NCI-H460 (cell line): ENCODE results near the gene ACAA2. TPM values are rescaled to one million over a fixed set of nuclear protein-coding genes. Genes with fewer than 3 reads are reported as not detected.

ENCODE experiments used
- DNase-seq: peaks from one replicate; pipeline ENCODE4 v3.0.0-alpha.2; 2016; ENCODE audit warnings: low read depth; ENCODE audit errors: extremely low read depth
- polyA plus RNA-seq: library from polyadenylated mRNA; depleted of rRNA; stranded (reverse); fragments of >200 nt; gene quantifications from 2 replicates; pipeline ENCODE4 v1.2.3, GENCODE V29; 2014; cell fraction: nucleus; rRNA removed
- total RNA-seq: library from RNA; depleted of rRNA; stranded (reverse); fragments of >200 nt; shearing (Covaris generic); gene quantifications from 2 replicates; pipeline ENCODE4 v1.2.3, GENCODE V29; 2014; rRNA removed

The ACAA2 gene, protein sequence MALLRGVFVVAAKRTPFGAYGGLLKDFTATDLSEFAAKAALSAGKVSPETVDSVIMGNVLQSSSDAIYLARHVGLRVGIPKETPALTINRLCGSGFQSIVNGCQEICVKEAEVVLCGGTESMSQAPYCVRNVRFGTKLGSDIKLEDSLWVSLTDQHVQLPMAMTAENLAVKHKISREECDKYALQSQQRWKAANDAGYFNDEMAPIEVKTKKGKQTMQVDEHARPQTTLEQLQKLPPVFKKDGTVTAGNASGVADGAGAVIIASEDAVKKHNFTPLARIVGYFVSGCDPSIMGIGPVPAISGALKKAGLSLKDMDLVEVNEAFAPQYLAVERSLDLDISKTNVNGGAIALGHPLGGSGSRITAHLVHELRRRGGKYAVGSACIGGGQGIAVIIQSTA
- total RNA-seq, result 82.3 and 84.5 TPM in 2 replicates
- polyA plus RNA-seq, result 35.4 and 39.7 TPM in 2 replicates

GRCh38 chr18:49813319-49814146 lies at the start of gene ACAA2:
TSS of gene ACAA2 (minus strand) at chr18:49813533. CDS start at chr18:49813484, 49 bp downstream.
- DNase-seq, result peak; percentile 74

DNA sequence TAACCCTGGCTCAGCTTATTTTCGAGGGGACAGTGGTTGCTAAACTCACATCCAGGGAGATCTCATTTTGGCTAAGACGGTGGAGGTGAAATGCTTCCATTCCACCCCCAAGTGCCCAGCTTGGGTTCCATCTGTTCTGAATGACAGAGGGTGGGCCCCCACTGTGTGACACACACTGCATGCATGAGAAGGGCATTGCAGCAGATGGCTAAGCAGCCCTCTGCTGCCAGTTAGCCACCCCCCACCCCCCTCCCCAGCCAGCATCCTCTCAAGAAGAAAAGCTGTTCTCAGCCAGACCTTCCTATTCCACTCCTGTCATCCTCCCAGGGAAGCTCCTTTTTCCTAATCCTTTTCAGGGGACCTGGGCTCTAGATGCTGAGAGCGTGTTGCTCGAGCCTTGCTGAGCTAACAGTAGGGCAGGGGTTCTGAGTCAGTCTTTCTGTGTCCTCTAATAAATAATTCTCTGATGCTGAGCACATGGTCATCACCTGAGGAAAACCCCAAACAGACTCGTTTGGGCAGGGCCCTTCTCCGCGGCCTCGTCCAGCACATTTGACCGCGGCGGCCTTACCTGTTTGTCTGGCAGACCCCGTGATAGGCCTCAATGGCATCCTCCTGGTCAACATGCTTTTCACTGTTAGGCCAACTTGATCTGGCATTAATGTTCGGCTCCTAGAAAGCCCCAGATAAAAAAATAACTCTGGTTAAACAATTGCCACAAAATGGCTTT lies 49.5 kb upstream of the ACAA2 start:
- DNase-seq, result no peak

- DNase-seq, result no peak
Measured at GRCh38 chr18:49861659-49862058, 48.3 kb upstream of the ACAA2 start.

GRCh38 chr18:49859725-49860124 lies 46.4 kb upstream of the ACAA2 start:
- DNase-seq, result no peak

DNA sequence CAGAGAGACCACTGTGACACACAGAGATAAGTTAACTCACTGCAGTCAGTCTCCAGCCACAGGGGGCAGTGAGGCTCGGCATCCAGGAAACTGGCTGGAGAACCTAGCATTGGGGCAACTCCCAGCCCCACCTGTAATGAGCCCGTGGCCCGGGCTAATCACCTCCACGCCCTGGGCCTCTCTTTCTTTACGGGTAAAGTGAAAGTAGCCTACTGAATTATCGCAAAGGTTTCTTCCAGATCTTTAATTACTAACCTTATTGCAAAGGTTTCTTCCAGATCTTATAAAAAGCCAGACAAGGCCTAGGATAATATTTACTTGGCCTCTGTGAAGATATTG lies 45.7 kb upstream of the ACAA2 start:
- DNase-seq, result no peak

GRCh38 chr18:49858309-49859020 lies 45.1 kb upstream of the ACAA2 start:
- DNase-seq, result peak; percentile 56

- no peak for DNase-seq
Measured at GRCh38 chr18:49857708-49858107, 44.4 kb upstream of the ACAA2 start.

- no peak for DNase-seq
Measured at GRCh38 chr18:49856496-49856895, 43.2 kb upstream of the ACAA2 start.

- DNase-seq, result no peak
Measured at GRCh38 chr18:49855711-49856415, 42.5 kb upstream of the ACAA2 start.

- no peak for DNase-seq
Measured at GRCh38 chr18:49854681-49855080, 41.3 kb upstream of the ACAA2 start.

GRCh38 chr18:49853436-49853835 lies 40.1 kb upstream of the ACAA2 start:
- no peak for DNase-seq

DNA sequence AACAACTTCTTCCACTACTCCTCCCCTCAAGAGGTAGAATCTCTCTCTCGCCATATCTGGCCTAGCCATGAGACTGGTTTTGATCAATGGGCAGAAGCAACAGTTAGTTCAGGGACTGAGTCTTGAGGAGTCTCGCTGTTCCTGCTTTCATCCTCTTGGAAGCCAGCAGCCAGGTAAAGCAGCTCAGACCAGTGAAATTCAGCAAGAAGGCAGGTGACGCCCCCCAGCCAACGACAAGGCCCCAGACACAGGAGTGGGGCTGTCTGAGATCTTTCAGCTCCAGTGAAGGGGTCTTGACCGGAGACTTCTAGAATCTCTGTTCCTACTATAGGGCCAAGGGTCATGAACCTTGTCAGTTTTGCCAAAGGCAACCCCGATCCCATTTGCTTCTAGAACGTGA lies 39.7 kb upstream of the ACAA2 start:
- DNase-seq, result no peak

GRCh38 chr18:49851624-49852023 lies 38.3 kb upstream of the ACAA2 start:
- DNase-seq, result no peak

- no peak for DNase-seq
Measured at GRCh38 chr18:49850636-49851035, 37.3 kb upstream of the ACAA2 start.

- peak; percentile 83 for DNase-seq
Measured at GRCh38 chr18:49849331-49850217, 36.2 kb upstream of the ACAA2 start.

GRCh38 chr18:49848115-49848514 lies 34.8 kb upstream of the ACAA2 start:
- no peak for DNase-seq

DNA sequence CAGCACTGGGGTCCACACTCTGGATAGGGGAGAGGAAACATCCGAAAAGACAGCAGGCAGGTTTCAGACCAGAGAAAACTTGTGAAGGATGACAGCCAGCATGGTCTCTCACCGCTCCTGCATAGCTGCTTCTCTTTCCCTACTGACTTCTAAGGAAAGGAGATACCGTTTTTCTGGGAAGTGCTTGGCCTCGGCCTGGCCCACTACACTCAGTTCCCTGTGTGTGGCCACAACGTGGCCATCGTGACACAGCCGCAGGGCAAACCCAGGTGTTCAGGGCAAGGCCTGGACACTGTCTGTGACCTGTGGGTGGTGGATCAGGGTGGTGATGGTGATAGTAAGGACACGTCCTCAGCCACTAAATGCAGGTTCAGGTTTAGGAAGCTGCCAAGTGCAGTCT lies 34.2 kb upstream of the ACAA2 start:
- no peak for DNase-seq

DNA sequence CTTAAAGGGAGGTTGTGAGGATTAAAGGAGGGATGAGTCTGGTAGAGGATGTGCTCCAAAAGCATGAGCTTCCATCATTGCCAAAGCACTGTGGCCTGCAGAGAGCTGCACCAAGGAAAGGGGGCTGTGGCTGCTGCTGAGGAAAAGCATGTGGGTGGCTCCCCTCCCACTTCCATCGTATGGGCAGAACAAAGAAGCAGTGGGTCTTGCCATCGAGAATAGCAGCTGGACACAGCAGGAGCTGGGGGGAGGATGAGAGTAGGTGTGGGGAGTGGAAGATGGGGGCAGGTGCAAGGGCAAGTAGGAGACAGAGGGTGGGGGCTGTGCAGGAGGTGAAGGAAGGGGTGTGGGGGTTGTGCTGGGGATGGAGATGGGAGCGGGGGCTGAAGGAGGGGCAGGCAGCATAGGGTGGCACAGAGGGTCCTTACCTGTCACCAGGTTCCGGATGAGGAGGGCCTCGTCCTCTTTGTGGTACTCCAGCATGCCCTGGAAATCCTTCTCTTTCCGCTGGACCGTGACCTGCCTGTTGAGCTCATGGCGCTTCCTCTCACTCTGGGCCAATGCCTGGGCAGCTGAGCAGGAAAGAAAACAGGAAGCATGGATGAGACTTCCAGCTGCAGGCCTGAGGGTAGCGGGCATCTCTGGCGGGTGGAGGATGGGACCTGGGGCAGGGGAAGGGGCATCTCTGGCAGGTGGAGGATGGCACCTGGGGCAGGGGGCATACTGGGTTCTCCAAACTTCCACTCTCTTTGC lies 33.6 kb upstream of the ACAA2 start:
- no peak for DNase-seq
